NCI-H2196 (cell line): Measurements from ENCODE around the gene LIMCH1.

Experiments
- DNase-seq: peaks from one replicate; lab custom pipeline; 2025; ENCODE audit not compliant: unreplicated experiment; lab: John Stamatoyannopoulos, UW

LIMCH1 gene

DNA sequence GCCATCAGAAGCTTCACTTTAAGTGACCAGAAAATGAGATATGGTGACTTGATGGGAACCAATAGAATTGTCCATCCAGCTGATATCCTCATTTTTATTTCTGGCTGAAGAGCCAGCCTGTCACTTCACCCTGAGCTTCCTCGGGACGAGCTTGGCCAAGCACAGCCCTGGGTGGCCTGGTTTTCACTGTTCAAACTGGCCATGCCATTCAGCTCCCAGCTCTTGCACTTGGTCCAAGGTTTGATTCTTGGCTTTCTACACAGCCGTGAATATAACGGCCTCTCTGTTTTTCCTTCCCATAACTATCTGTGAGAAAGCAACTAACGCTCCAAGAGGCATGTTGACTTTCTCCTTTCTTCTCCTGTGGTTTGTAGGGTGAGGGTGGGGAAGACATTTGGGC lies 71.9 kb downstream of the LIMCH1 start:
- no peak for DNase-seq

GRCh38 chr4:41610474-41610873 lies 72.5 kb downstream of the LIMCH1 start:
- no peak for DNase-seq

- DNase-seq = no peak
Observed at GRCh38 chr4:41611124-41611838, 73.3 kb downstream of the LIMCH1 start.

- DNase-seq = peak; percentile 33
Observed at GRCh38 chr4:41611881-41612871, 74.2 kb downstream of the LIMCH1 start.

DNA sequence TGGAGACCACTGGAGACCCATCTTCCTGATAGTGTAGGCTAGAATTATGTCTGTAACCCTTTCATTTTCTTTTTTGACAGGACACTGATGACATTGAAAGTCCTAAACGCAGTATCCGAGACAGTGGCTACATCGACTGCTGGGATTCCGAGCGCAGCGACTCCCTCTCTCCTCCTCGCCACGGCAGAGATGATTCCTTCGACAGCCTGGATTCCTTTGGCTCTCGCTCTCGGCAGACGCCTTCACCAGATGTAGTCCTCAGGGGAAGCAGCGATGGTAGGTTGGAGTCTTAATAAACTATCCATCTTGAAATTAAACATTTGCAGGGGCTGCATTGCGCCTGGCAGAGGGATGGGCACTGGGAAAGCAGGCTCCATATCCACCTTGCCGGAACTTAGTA lies 75.4 kb downstream of the LIMCH1 start:
- no peak for DNase-seq

- no peak for DNase-seq
Observed at GRCh38 chr4:41613821-41614220, 75.9 kb downstream of the LIMCH1 start.

DNA sequence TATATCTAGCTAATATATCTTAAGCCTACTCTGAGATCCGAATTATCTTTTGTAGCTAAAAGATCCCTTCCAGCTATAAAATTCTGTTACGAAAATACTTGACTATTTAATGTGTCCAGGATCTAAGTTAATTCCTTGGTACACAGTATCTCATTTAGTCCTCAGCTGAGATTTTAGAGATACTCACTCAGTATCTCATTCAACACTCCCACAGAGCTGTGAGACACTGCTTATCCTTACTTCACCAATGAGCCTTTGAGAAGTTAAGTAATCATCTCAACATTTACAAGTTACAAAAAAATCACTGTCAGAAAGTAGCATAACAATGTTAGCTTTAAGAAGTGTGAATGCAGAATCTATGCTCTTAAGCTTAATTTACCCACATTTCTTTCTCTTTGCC lies 76.6 kb downstream of the LIMCH1 start:
- no peak for DNase-seq

DNA sequence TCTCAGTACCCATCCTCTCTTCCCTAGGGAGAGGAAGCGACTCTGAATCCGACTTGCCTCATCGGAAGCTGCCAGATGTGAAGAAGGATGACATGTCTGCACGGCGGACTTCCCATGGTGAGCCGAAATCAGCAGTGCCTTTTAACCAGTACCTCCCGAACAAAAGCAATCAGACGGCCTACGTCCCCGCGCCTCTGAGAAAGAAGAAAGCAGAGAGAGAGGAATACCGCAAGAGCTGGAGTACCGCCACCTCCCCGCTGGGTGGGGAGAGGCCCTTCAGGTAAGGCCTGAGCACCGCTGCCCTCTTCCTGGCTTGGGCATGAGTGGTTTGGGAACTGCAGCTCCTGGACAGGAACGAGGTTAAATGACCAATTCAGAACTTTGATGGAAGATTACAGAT lies 81.2 kb downstream of the LIMCH1 start:
- no peak for DNase-seq

- DNase-seq = no peak
Observed at GRCh38 chr4:41620594-41621256, 82.8 kb downstream of the LIMCH1 start.

GRCh38 chr4:41622787-41623186 lies 84.8 kb downstream of the LIMCH1 start:
- no peak for DNase-seq

DNA sequence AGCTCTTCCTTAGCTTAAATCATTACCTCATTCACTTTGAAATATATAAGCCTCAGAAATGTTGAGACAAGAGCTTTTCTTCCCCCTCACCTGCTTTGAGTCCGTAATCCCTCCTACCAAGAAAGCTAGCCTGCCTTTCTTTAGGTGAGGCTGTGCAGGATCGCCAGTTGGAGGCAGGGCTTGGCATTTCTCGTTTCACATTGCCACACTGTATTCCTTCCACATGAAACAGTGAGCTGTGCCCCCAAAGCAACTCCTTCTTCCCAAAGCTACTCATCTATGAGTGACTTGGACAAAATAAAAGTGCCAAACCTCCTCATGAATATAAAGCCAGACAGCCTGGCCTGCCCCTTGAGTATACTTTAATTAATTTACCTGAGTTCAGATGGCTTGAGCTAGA lies 86.8 kb downstream of the LIMCH1 start:
- no peak for DNase-seq

DNA sequence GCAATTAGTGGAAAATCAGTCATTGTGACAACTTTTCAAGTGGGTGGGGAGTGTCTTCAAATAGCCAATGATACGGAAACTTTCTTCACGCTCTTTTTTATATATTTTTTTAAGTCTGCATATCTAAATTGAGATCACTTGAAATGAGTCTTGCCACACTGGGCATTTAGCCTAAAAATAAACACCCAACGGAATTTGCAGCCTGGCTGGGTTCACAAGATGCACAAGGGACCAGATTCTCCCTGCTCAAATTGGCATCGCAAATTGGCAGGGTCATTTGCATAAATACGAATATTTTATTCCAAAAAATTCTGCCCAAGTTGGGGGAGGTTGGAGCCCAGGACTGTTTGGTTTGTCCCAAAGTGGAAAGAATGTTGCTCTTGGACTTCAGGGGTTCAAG lies 87.6 kb downstream of the LIMCH1 start:
- DNase-seq = no peak

- no peak for DNase-seq
Observed at GRCh38 chr4:41628936-41629335, 91.0 kb downstream of the LIMCH1 start.

GRCh38 chr4:41631523-41631922 lies 93.6 kb downstream of the LIMCH1 start:
- DNase-seq = no peak

DNA sequence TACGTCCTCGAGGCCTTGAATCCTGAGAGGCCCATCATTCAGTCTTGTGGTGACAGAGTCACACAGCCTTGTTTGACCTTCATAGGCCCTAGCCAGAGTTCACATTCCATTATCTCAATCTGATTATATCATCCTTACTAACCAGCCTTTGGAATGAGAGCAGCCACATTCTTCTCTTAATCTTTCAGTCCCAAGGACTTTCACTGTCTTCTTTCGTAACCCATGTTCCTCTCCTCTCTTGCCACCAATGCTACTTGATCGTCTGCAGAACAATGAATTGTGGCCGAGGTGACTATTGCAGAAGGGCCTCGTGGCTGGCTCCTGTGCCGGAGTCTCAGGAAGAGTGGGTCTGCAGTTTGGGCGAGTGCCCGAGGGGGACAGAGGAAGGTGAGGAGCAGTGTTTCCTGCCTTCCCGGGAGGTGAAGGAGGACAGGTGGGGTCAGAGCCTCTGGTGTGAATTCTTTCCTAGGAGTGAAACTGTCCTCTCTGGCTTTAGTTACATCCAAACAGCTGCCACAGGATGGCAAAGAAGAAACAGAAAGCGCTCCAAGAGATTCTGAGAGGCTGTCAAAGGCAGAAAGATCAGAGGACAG lies 94.6 kb downstream of the LIMCH1 start:
- no peak for DNase-seq

DNA sequence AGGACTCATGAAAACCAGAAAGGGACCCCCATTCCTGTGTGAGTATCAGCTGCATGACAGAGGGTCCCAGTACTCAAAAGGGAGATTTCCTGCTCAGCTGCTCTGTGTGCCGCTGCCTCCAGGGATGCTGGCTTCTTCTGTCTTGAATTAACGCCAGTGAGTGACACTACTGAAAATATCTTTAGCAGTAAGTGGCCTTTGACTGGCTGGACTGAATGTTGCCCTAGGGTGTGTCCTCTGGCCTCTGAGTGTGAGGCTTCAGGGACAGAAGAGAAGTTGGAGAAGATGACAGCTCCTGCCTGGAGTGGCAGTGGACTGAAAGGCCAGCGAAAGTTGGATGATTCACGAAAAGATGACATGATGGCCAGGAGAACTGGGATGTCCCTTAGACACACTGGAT lies 95.4 kb downstream of the LIMCH1 start:
- DNase-seq = no peak

DNA sequence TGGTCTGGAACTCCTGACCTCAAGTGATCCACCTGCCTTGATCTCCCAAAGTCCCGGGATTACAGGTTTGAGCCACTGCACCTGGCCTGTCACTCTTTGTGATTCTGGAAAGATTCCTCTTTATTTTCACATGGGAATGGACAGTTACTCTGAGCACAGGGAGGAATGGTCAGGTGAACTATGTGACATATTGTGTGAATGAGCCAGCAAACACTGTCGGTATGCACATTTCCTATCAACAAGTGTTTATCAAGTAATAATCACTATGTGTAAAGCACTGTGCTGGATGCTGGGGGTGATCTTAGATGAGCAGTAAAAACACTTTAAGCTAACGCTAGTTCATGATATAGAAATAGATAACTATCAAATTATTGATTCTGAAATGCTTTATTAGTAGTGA lies 97.5 kb downstream of the LIMCH1 start:
- no peak for DNase-seq

- DNase-seq = no peak
Observed at GRCh38 chr4:41638203-41638602, 100.2 kb downstream of the LIMCH1 start.

- no peak for DNase-seq
Observed at GRCh38 chr4:41638866-41639265, 100.9 kb downstream of the LIMCH1 start.

DNA sequence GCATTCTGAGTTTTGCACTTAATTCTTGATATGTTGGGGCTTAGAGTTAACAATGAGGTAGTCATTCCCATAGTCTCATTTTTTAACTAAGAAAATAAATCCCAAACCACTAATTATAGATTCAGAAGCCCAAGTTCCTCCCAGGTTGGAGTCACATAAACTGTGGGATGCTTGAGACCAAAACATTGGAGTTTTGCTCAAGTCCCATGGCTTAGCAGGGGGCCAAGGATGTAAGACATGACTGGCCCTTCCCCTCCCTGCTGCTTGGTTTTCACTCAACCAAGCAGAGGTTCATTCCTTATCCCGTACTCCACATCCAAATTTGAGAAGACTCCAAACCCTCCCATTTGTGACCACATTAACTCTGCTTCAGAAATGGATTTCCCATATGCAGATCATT lies 101.3 kb downstream of the LIMCH1 start:
- no peak for DNase-seq

DNA sequence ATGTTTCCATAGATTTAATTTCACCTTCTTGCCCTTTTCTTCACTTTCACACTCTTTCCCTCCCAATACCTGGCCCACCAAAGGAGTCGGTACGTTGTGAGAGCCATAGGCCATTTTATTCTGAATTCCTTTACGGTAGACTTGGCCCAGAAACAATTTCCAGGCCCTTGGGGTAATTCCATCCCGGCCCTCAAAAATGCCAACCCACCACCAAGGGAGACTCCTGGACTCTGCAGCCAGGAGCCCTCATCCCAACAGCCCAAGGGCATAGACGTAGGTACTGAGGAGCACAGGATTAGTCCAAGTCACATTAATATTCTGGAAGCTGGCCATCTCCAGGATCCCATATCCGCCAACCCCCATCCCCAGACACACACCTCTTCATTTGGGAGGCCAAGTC lies 102.9 kb downstream of the LIMCH1 start:
- DNase-seq = no peak
